IPS-15b (cell line): ENCODE measurements around the gene APOBEC4.
A peak's percentile ranks its signal among the peaks of the same experiment; 100 is the strongest.

Experiments used
- H3K27me3 ChIP-seq: one replicate; pipeline ENCODE4 v1.6.1; 2013; ENCODE audit warnings: low read length; ENCODE audit not compliant: control insufficient read depth, insufficient read depth
- H3K36me3 ChIP-seq: one replicate; pipeline ENCODE4 v1.6.1; 2013; ENCODE audit warnings: low read length; ENCODE audit not compliant: control insufficient read depth, insufficient read depth
- H3K4me1 ChIP-seq: one replicate; pipeline ENCODE4 v1.6.1; 2013; ENCODE audit warnings: mild to moderate bottlenecking, low read length; ENCODE audit not compliant: control insufficient read depth, insufficient read depth
- H3K4me3 ChIP-seq: one replicate; pipeline ENCODE4 v1.5.1; 2013; ENCODE audit warnings: low read depth, low read length
- H3K9ac ChIP-seq: one replicate; pipeline ENCODE4 v1.6.1; 2013; ENCODE audit warnings: low read depth, mild to moderate bottlenecking, low read length
- H3K9me3 ChIP-seq: one replicate; pipeline ENCODE4 v1.6.1; 2013; ENCODE audit warnings: mild to moderate bottlenecking, low read length; ENCODE audit not compliant: control insufficient read depth, insufficient read depth

APOBEC4 gene

DNA sequence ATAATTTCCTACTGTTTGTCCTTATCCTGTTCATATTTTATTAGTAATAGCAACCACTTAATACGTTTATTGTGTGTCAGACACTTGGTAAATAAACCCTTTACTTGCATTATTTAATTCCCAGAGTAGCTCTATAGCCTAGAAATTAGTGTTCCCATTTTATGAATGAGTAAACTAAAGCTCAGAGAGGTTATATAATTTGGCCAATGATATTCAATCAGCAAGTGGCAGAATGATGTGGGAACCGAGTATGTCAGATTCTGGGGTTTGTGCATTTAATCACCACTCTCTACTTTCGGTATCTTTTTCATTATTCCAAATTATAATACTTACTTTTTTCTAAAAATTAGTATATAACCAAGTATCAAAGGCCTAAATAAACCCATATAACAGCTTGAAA, 10.9 kb downstream of the APOBEC4 start:
- Histone ChIP-seq H3K27me3 (peaks cover 7% of the 10 kb centered on the region), H3K4me3 (no peak overlapping the region), H3K4me1 (no peaks in the 10 kb centered on the region), H3K9me3 (no peaks in the 10 kb centered on the region), H3K36me3 (no peaks in the 10 kb centered on the region), H3K9ac (no peak overlapping the region)

DNA sequence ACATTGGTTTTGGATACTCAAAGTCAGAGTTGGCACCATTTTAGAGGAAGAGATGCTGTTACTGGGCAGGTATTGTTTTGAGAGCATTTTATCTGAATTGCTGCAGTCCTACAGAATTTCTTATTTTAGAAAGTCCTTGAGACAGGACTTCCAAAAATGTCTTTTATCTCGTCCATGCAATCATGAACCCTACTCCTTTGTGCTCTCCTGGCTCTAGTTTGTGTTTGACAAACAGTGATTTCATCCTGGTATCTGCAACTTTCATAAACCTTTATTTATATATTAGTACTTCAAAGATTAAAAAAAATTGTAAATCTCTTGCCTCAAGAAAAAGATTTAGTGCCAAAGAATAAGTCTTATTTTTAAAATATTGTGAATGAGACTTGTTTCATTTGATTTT, 12.9 kb downstream of the APOBEC4 start:
- Histone ChIP-seq H3K27me3 (peaks cover 16% of the 10 kb centered on the region), H3K4me3 (no peak overlapping the region), H3K9ac (no peak overlapping the region), H3K36me3 (no peaks in the 10 kb centered on the region), H3K9me3 (no peaks in the 10 kb centered on the region), H3K4me1 (no peaks in the 10 kb centered on the region)

DNA sequence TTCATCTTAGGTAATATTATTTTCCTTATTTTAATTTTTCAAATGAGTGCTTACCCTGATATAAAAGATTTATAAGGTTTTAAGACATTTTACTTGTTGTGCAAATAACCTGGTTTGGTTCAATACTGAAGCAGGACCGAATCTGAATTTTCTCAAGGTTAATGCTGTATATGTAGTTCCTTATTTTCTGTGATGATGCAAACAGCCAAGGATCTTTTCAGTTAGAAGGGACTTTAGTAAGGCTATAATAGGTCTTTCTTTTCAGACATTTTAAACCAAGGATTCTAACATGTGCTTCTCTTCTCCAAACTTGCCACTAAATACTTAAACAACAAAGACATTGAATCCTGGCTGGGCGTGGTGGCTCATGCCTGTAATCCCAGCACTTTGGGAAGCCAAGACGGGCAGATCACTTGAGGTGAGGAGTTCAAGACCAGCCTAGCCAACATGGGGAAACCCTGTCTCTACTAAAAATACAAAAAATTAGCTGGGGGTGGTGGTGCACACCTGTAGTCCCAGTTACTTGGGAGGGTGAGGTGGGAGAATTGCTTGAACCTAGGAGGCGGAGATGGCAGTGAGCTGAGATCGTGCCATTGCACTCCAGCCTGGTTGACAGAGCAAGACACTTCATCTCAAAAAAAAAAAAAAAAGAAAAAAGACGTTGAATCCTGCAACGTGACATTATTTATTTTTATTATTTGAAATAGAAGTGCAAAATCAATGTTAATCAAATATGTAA, 14.3 kb downstream of the APOBEC4 start:
- no peak overlapping the region for H3K9ac ChIP-seq
- H3K9me3 ChIP-seq = no peaks in the 10 kb centered on the region
- H3K4me3 ChIP-seq = no peak overlapping the region

DNA sequence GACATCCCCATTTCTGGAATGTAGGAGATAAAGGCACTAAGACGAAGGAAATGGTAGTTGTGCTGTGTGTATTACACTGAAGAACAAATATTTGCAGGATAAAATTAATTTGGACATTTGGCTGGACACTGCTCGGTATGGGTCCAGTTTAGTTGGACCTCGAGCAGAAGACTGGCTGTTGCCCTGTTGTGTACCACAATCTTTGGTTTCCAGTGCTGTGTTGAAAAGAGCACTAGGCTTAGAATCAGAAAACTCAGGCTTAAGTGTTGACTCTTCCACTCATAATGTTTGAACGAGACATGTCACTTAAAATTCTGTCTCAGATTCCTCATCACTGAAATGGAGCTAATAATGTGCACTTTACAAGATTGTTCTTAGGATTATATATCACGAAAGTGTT, 16.3 kb downstream of the APOBEC4 start:
- Histone ChIP-seq H3K4me1 (peaks cover 7% of the 10 kb centered on the region), H3K9ac (no peak overlapping the region), H3K4me3 (peak overlapping the region; percentile 96), H3K9me3 (no peaks in the 10 kb centered on the region), H3K27me3 (peaks cover 16% of the 10 kb centered on the region), H3K36me3 (no peaks in the 10 kb centered on the region)

More for the DNA sequence above, 14.3 kb downstream of the APOBEC4 start:
- Histone ChIP-seq H3K27me3 (peaks cover 16% of the 10 kb centered on the region), H3K36me3 (no peaks in the 10 kb centered on the region), H3K4me1 (peaks cover 3% of the 10 kb centered on the region)

DNA sequence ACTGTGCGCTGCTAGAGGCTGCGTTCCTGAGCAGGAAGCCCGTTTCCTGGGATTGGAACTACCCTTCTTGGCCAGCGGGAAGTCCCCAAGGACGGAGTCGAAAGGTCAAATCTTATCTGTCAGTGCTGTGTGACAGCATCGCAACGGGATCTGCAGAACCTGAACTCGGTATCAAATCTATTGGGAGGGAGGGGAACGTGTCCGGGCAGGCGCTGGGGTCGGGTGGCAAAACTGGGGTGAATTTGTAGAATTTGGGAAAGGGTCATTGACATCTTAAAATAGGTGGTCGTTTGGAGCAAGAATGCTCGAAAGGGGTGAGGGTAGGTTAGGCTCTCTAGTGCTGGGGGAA, 16.8 kb downstream of the APOBEC4 start:
- Histone ChIP-seq H3K9me3 (no peaks in the 10 kb centered on the region), H3K4me1 (peaks cover 7% of the 10 kb centered on the region), H3K9ac (no peak overlapping the region), H3K27me3 (peaks cover 16% of the 10 kb centered on the region), H3K36me3 (no peaks in the 10 kb centered on the region), H3K4me3 (peak overlapping the region; percentile 96)

DNA sequence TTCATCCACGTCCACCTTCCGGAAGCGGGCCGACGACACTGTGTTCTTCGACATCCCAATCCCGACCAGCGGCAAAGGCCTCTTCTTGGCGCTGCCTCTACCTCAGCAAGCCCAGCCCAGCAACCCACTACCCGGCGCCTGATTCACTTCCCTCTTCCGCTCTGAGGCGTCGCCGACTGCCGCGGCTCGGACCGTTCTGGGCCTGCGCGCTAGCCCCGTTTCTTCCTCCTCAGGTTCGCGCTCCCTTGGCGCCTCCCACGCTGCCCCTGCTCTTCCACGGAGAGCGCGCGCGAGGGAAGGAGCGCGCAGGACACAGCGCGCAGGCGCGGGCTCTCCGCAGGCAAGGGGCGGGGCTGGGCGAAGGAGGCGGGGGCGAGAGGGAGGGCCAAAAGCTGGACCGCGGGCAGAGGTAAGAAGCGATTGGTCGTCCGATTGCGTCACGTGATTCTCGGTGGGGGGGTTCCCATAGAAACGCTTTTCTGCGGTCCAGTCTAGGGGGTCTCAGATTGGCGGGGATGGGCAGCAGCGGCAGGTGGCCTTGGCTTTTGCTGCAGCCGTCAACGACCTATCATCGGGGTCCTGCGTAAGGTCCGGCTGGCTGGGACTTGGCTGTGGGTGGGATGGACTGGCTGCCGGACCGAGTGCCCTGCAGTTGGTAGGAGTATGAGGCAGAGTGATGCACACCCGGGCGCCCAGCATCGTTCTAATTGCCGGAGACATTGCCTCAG, 17.3 kb downstream of the APOBEC4 start, which contains the start of gene ARPC5:
TSS of gene ARPC5 (minus strand) at position 178 of the 728 bp plus-strand sequence. CDS start at position 54, 124 bp downstream.
- peak within 1 kb of the TSS; percentile 96 for H3K4me3 ChIP-seq
- H3K9me3 ChIP-seq = no peaks in the 10 kb centered on the region
- peaks cover 16% of the 10 kb centered on the region for H3K27me3 ChIP-seq
- H3K4me1 ChIP-seq = peaks cover 7% of the 10 kb centered on the region
- H3K9ac ChIP-seq = peak within 1 kb of the TSS; percentile 58
- peaks cover 2% of the 10 kb centered on the region for H3K36me3 ChIP-seq

DNA sequence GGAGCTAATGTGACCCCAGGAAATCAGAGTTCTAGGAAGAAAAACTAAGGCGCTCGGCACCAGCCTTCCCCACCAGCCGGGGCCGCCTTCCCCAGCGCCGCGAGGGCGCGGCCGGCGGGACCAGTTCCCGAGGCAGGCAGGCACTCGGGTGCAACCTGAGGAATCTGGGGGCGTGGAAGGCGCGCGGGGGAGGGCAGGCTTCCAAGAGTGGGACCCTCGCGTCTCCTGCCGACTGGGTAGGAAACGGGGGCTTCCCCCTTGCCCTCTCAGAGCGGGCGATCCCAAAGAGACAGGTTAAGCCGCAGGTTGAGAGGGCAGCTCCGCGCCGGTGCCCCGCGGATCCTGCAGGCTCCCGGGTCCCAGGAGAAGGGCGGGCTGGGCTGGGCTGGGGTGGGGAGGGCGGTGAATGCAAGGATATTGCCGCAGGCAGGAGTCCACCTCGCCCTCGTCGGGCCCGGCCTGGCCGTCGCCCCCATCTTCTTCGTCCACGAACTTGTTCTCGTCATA, 18.0 kb downstream of the APOBEC4 start:
- Histone ChIP-seq H3K9ac (peak overlapping the region; percentile 58), H3K36me3 (peaks cover 4% of the 10 kb centered on the region), H3K4me3 (peak overlapping the region; percentile 96), H3K9me3 (no peaks in the 10 kb centered on the region), H3K27me3 (peaks cover 16% of the 10 kb centered on the region), H3K4me1 (peaks cover 7% of the 10 kb centered on the region)

DNA sequence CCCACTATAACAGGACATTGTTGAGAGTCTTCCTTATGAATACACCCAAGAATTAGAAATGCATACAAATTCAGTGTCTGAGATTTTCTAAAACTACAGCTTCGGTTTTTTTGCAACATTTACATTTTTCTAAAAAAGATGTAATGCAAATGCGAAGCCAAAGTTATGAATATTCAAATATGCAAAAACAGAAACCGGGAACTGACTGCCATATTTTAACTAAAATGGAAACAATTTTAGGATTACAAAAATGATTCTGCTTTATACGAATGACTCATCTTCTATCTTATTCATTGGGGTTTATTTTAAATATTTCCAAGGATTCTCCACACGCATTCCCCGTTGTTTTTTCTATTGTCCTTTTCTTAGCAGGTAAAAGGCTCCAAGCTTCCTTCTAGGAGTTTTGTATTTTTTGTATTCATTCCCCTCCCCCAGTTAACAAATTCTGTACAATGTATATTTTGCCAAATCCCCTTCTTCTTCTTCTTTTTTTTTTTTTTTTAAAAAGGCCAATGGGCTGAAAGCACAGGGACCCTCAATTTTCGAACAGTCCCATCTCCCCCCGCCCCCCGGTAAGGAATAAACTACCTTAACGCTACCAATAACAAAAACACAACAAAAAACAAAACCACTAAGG, 18.6 kb downstream of the APOBEC4 start:
- H3K9ac ChIP-seq = peak overlapping the region; percentile 58
- peaks cover 4% of the 10 kb centered on the region for H3K36me3 ChIP-seq
- peaks cover 16% of the 10 kb centered on the region for H3K27me3 ChIP-seq
- no peaks in the 10 kb centered on the region for H3K9me3 ChIP-seq
- H3K4me1 ChIP-seq = peaks cover 7% of the 10 kb centered on the region
- peak overlapping the region; percentile 96 for H3K4me3 ChIP-seq

DNA sequence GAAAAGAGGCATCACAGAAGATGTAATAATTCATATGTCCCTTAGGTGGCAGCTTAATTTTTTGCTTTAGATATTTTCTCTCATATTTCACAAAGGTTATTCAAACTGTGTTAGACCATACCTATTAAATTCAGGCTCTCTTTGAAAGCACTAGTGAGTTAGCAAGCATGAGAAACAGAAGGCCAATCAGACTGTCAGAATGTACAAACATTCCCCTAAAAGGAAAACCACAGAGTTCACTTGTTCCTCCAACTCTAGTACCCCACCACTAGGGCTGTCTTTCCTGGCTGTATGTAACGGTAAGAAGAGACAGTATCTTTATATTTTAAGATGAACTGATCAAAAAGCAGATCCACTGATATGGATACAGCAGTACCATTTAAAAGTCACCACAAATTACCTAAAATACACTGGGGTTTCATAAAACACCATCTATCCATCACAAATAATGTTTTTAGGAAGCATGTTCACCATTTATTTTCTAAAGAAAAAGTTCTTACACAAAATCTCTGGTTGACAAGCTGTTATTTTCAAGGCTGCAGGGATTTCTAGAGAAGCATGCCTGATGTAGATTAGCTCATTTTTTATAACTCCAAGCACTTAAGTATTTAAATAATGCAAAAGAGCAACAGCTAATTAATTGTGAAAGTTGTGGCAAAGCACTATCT, 19.3 kb downstream of the APOBEC4 start:
- Histone ChIP-seq H3K27me3 (peaks cover 16% of the 10 kb centered on the region), H3K9me3 (no peaks in the 10 kb centered on the region), H3K9ac (no peak overlapping the region), H3K4me3 (peak overlapping the region; percentile 96), H3K4me1 (peaks cover 7% of the 10 kb centered on the region), H3K36me3 (peaks cover 6% of the 10 kb centered on the region)

DNA sequence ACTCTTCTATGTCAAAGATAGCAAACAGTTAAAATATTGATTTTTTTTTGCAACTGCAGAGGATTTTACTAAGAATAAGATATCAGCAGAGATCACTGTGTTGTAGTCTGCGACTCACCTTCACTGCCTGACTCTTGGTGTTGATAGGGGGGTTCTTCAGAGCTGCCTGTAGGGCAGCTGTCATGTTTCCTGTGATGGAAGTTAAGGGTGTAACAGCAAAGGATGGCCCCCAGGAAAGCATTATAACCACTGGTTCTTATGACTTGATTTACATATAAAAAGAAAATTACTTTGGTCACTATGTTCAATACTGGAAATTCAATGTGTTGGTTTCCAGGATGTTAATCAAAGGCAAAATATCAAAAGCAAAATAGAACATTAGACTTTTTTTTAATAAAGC, 20.2 kb downstream of the APOBEC4 start:
- H3K9me3 ChIP-seq = no peaks in the 10 kb centered on the region
- peaks cover 9% of the 10 kb centered on the region for H3K36me3 ChIP-seq
- peaks cover 7% of the 10 kb centered on the region for H3K4me1 ChIP-seq
- no peak overlapping the region for H3K4me3 ChIP-seq
- peaks cover 16% of the 10 kb centered on the region for H3K27me3 ChIP-seq
- H3K9ac ChIP-seq = no peak overlapping the region

DNA sequence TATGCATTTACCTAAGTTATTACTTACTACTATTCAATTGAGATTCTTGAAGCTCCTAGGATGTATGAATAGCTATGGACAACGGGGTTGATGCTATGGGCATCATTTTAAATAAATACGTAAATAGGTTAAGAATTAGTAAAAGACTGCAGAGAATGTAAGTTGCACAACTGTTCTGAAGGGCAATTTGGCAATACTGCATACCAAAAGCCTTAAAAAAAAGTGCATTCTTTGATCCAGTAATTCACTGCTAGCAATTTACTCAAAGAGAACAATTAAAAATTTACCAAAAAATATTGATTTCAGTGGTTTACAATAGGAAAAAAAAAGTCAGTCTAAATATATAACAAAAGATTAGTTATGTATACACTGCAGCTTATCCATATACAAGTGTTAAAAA, 21.0 kb downstream of the APOBEC4 start:
- Histone ChIP-seq H3K4me3 (no peak overlapping the region), H3K9ac (no peak overlapping the region), H3K9me3 (no peaks in the 10 kb centered on the region), H3K36me3 (peaks cover 9% of the 10 kb centered on the region), H3K27me3 (peaks cover 9% of the 10 kb centered on the region), H3K4me1 (peaks cover 7% of the 10 kb centered on the region)
